Measurements from ENCODE around the gene MVD. TPM values are rescaled to one million over a fixed set of nuclear protein-coding genes. Genes with fewer than 3 reads are reported as not detected.

MVD gene
- total RNA-seq, 1 donor from 2014 or later, result 123 TPM

DNA sequence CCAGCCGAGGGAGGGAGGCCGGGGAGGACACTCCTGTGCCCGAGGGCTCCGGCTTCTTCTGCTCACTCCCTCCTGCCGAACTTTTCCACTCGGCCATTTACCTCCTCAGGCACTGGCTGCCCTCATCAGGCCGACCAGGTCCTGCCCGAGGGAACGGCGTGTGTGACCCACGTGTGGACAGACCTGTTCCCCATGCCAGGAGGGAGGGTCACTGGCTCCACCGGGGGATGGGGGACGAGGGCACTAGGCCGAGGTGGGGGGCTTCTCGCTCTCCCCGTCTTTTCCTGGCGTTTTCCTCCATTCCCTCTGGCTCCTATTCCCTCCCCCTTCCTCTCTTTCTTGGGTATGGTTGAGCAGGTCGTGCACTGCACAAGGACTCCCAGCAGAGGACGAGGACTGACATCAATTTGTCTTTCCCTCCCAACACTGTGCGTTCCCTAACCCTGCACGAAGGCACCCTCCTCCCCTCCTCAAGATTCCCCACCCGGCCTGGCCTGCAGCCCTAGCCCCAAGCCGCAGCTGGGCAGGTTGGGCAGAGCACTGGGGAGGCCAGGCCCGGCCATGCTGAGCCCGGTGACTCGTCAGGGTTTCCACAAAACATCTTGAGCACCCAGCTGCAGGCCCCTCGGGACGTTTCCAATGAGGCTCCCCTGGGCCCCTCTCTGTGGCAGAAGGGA is 27.8 kb downstream of the MVD start:
- TF ChIP-seq, protein P1, sequence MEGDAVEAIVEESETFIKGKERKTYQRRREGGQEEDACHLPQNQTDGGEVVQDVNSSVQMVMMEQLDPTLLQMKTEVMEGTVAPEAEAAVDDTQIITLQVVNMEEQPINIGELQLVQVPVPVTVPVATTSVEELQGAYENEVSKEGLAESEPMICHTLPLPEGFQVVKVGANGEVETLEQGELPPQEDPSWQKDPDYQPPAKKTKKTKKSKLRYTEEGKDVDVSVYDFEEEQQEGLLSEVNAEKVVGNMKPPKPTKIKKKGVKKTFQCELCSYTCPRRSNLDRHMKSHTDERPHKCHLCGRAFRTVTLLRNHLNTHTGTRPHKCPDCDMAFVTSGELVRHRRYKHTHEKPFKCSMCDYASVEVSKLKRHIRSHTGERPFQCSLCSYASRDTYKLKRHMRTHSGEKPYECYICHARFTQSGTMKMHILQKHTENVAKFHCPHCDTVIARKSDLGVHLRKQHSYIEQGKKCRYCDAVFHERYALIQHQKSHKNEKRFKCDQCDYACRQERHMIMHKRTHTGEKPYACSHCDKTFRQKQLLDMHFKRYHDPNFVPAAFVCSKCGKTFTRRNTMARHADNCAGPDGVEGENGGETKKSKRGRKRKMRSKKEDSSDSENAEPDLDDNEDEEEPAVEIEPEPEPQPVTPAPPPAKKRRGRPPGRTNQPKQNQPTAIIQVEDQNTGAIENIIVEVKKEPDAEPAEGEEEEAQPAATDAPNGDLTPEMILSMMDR (IDR thresholded peaks at IDR 0.05; ENCODE audit: unreplicated experiment), result no peak
- no peak overlapping the region for H3K27ac Mint-ChIP-seq (ENCODE audit: unreplicated experiment)
- peaks cover 15% of the 10 kb centered on the region for H3K36me3 Mint-ChIP-seq (ENCODE audit: low read depth, unreplicated experiment)
- H3K4me1 Mint-ChIP-seq (ENCODE audit: unreplicated experiment), result no peaks in the 10 kb centered on the region
- no peak overlapping the region for H3K4me3 Mint-ChIP-seq (ENCODE audit: unreplicated experiment)
- DNase-seq (ENCODE audit: low spot score), result no peak
- no peaks in the 10 kb centered on the region for H3K9me3 Mint-ChIP-seq (ENCODE audit: unreplicated experiment)
- peaks cover 16% of the 10 kb centered on the region for H3K27me3 Mint-ChIP-seq (ENCODE audit: unreplicated experiment)

DNA sequence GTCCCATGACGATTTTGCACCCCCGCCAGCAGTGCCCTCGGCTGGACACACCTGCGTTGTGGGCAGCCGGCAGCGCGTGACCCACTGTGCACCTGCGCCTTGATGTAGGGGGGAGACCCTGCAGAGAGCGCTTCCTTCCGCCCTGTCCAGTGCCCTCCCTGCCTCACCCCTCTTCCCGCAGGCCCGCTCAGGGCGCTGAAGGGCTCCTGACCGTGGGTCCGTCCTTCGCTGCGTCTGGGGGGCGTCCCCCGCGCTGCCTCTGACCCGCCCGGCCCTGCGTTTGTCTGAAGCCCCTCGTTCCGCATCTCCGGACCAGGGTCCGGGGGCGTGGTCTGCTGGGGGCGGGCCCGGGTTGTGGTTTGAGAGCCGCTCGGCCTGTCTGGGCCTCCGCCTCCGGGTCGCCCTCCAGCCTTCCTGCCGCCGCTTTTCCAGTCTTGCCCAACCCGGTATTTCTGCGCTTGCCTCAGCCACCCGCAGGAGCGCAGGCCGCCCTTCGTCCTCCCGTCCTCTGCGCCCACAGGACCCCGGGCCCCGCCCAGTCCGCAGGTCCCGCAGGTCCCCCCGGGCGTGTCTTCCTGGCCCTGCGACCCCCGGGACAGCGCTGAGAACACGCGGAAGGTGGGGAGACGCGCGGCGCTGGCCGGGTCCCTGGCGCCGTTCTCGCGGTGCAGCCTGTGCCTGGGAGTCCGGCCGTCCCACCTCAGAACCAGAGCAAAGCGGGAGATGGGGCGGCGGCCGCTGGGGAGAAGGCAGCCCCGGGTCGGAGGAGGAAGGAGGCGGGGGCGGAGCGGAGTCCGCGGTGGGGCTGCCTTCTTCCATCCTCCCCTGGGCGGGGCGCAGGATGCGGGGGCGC is 28.5 kb downstream of the MVD start:
- H3K4me1 Mint-ChIP-seq (ENCODE audit: unreplicated experiment), result no peaks in the 10 kb centered on the region
- no peaks in the 10 kb centered on the region for H3K9me3 Mint-ChIP-seq (ENCODE audit: unreplicated experiment)
- H3K36me3 Mint-ChIP-seq (ENCODE audit: low read depth, unreplicated experiment), result peaks cover 15% of the 10 kb centered on the region
- H3K27me3 Mint-ChIP-seq (ENCODE audit: unreplicated experiment), result peaks cover 15% of the 10 kb centered on the region
- no peak overlapping the region for H3K27ac Mint-ChIP-seq (ENCODE audit: unreplicated experiment)
- DNase-seq (ENCODE audit: low spot score), result peak; percentile 69
- no peak overlapping the region for H3K4me3 Mint-ChIP-seq (ENCODE audit: unreplicated experiment)
- TF ChIP-seq, protein P1 (IDR thresholded peaks at IDR 0.05; ENCODE audit: unreplicated experiment), result no peak

DNA sequence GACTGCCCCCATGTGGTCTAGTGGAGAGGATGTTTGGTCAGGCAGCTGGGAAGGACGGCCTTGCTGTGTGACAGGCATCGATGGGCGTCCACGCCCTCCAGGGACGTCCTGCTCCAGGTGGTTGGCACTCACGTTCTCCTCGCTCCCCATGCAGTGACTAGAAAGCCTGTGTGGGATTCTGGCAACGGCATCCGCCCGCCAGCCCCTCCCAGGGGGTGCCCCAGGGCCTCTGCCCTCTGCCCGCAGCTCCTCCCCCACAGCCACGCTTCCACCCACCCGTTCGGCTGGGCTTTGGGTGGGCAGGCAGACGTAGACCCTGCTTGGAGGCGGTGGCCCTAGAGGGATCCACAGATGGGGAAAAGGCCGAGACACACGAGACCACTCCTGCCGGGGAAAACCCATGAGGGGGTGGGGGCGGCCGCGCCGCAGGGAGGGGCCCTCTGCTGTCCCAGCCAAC is 29.2 kb downstream of the MVD start:
- TF ChIP-seq, protein P1 (IDR thresholded peaks at IDR 0.05; ENCODE audit: unreplicated experiment), result no peak
- H3K27me3 Mint-ChIP-seq (ENCODE audit: unreplicated experiment), result peaks cover 19% of the 10 kb centered on the region
- peak; percentile 57 for DNase-seq (ENCODE audit: low spot score)
- no peaks in the 10 kb centered on the region for H3K4me1 Mint-ChIP-seq (ENCODE audit: unreplicated experiment)
- H3K36me3 Mint-ChIP-seq (ENCODE audit: low read depth, unreplicated experiment), result peaks cover 15% of the 10 kb centered on the region
- H3K4me3 Mint-ChIP-seq (ENCODE audit: unreplicated experiment), result no peak overlapping the region
- no peak overlapping the region for H3K27ac Mint-ChIP-seq (ENCODE audit: unreplicated experiment)
- H3K9me3 Mint-ChIP-seq (ENCODE audit: unreplicated experiment), result no peaks in the 10 kb centered on the region

DNA sequence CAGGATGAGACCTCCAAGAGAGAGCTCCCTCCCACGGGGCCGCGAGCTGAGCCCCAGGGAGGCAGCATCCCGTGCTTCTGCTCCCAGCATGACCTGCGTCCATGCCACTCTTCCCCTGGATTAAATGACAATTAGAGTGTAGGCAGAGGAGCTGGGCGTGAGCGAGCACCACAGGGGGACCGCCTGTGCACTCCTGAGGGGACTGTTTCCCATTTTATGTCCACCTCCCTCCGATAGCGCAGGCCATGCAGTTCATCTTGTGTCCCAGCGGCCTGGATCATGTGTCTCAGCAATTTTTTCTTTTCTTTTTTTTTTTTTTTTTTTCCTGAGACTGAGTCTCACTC is 30.3 kb downstream of the MVD start:
- Mint-ChIP-seq H3K4me3 (ENCODE audit: unreplicated experiment) (peak overlapping the region; percentile 71), H3K27me3 (ENCODE audit: unreplicated experiment) (peaks cover 18% of the 10 kb centered on the region), H3K27ac (ENCODE audit: unreplicated experiment) (no peak overlapping the region), H3K9me3 (ENCODE audit: unreplicated experiment) (no peaks in the 10 kb centered on the region), H3K4me1 (ENCODE audit: unreplicated experiment) (peaks cover 3% of the 10 kb centered on the region), H3K36me3 (ENCODE audit: low read depth, unreplicated experiment) (peaks cover 20% of the 10 kb centered on the region)
- TF ChIP-seq, protein P1 (IDR thresholded peaks at IDR 0.05; ENCODE audit: unreplicated experiment), result no peak
- DNase-seq (ENCODE audit: low spot score), result no peak
